ENCODE results near the gene CAMSAP1.
"Not testable (repeated sequence)": the region's sequence is repeated elsewhere in the genome, so short reads cannot be mapped to it uniquely, and the experiment has no call there.

CAMSAP1 gene, protein sequence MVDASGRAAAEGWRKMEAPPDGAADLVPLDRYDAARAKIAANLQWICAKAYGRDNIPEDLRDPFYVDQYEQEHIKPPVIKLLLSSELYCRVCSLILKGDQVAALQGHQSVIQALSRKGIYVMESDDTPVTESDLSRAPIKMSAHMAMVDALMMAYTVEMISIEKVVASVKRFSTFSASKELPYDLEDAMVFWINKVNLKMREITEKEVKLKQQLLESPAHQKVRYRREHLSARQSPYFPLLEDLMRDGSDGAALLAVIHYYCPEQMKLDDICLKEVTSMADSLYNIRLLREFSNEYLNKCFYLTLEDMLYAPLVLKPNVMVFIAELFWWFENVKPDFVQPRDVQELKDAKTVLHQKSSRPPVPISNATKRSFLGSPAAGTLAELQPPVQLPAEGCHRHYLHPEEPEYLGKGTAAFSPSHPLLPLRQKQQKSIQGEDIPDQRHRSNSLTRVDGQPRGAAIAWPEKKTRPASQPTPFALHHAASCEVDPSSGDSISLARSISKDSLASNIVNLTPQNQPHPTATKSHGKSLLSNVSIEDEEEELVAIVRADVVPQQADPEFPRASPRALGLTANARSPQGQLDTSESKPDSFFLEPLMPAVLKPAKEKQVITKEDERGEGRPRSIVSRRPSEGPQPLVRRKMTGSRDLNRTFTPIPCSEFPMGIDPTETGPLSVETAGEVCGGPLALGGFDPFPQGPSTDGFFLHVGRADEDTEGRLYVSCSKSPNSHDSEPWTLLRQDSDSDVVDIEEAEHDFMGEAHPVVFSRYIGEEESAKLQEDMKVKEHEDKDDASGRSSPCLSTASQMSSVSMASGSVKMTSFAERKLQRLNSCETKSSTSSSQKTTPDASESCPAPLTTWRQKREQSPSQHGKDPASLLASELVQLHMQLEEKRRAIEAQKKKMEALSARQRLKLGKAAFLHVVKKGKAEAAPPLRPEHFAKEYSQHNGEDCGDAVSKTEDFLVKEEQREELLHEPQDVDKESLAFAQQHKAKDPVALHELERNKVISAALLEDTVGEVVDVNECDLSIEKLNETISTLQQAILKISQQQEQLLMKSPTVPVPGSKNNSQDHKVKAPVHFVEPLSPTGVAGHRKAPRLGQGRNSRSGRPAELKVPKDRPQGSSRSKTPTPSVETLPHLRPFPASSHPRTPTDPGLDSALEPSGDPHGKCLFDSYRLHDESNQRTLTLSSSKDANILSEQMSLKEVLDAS (N-terminal part only)

DNA sequence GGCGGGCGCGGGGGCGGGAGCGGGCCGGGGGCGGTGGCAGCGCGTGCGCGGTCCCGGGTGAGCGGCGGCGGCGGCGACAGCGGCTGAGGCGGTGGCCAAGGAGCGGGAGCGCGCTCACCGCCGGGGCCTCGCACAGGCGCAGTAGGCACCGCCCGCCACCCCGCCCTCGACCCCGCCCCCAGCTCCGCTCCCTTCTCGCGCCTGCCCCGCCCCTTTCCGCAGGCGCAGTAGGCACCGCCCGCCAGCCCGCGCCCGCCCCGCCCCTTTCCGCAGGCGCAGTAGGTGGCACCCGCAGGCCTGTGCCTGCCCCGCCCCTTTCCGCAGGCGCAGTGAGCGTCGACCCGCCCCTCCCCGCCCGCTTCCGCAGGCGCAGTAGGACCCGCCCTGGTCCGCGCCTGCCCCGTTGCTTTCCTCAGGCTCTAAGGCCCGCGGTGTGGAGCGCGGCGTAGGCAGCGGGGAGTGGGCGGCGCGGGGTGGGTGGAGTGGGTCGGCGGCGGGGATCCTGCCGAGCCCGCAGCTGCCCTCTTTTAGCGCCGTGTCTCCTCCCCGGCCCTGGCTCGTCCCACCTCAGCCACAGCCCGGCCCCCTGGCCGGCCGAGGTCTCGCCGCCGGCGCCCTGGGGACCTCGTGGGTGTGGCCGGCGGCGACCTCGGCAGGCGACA lies at the start of gene CAMSAP1:
CAMSAP1 (minus strand) TSS at position 116 of the 662 bp plus-strand sequence. CDS start 387 bp downstream, outside the sequence.
- peaks cover 18% of the 10 kb centered on the region for H3K36me3 Mint-ChIP-seq
- ATAC-seq (ENCODE audit: low read depth) (peak; percentile 84), DNase-seq (ENCODE audit: low spot score in 2 of 2) (peak; percentile 89 to 92)
- peak within 1 kb of the TSS; percentile 80 for H3K4me3 Mint-ChIP-seq
- peaks cover 39% of the 10 kb centered on the region for H3K4me1 Mint-ChIP-seq
- no peaks in the 10 kb centered on the region for H3K27me3 Mint-ChIP-seq
- H3K9me3 Mint-ChIP-seq, result peaks cover 4% of the 10 kb centered on the region
- no peak within 1 kb of the TSS for H3K27ac Mint-ChIP-seq

DNA sequence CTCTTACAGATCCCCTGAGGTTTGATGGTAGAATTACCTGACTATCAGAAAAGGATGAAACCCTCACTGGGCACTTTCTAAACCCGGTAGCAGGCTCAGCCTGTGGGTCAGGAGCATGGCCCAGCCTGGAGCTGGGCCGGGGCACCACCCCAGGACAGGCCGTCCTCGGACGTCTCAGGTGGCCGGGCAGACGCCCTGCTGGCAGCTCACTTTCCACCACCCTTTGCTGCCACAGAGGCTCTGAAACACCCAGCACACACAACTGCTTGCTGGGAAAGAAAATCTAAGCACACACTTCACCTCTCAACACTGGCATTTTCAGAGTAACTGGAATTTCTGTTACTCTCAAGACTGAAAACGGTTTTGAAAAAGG lies 49.4 kb upstream of the CAMSAP1 start:
- no peak for ATAC-seq (ENCODE audit: low read depth)
- peaks cover 13% of the 10 kb centered on the region for H3K36me3 Mint-ChIP-seq

DNA sequence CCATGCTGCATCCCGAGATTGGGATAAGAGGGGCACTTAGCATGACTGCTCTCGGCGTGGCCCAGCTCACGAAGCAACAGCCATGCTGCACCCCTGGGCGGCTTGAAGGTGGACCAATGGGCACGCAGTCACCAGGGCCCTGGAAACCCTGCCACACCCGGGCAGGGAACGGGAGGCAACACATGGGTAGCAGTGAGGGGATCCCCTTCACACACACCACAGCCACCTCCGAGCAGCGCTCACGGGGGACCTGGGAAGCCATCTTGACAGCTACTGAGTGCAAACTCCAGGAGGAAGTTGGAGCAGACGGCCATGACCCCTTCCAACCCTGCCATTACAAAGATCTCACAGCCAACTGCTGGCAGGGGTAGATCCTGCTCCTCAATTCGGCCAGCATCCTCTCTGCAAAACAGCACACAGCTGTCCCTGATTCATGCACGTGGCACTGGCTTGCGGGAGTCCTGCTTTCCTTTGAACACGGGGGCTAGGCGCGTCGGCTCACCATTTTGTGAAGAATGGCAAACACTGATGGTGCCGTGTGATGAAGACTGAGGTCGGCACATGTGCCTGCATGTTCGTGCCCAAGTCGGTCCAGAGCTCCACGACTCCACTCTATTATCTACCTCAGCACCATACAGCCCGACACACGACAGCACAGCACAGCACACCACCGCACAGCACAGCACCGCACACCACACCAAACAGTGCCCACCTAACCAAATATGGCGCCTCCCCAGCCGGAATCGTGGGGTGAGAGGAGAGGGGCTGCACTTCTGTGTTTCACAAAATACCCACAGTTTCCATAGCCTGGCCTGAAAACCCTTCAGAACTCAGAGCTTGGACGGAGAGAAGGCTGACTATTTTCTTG lies 48.8 kb upstream of the CAMSAP1 start:
- ATAC-seq (ENCODE audit: low read depth) (no peak), DNase-seq (ENCODE audit: low spot score in 2 of 2) (no peak)
- peaks cover 10% of the 10 kb centered on the region for H3K4me1 Mint-ChIP-seq
- no peaks in the 10 kb centered on the region for H3K27me3 Mint-ChIP-seq
- no peak overlapping the region for H3K4me3 Mint-ChIP-seq
- H3K36me3 Mint-ChIP-seq, result peaks cover 13% of the 10 kb centered on the region
- no peaks in the 10 kb centered on the region for H3K9me3 Mint-ChIP-seq
- no peak overlapping the region for H3K27ac Mint-ChIP-seq

More for the DNA sequence above, 49.4 kb upstream of the CAMSAP1 start:
- H3K27ac Mint-ChIP-seq, result no peak overlapping the region
- no peak overlapping the region for H3K4me3 Mint-ChIP-seq
- no peaks in the 10 kb centered on the region for H3K27me3 Mint-ChIP-seq
- no peak for DNase-seq (ENCODE audit: low spot score in 2 of 2)
- peaks cover 13% of the 10 kb centered on the region for H3K4me1 Mint-ChIP-seq
- H3K9me3 Mint-ChIP-seq, result no peaks in the 10 kb centered on the region

DNA sequence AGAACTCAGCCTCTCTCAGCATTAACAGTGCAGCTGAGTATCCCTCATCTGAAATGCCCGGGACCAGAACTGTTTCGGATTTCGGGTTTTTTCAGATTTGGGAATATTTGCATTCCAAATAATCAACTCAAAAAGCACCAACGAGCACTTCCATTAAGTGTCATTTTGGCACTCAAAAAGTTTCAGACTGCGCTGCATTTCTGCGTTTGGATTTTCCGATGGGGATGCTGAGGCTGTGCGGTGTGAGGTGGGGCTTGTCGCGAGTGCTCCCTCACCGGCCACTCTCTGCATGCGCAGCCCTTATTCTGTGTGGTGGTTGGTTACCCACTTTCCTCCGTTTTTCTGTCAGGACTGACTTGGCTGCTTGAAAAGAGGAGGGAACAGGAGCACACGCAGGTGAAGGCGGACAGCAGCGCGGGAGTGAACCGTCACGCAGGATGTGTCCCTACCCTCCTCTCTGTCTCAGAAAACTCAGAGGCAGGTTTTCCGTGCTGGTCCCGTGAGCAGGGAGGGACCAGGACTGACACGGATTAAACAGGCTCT lies 45.4 kb upstream of the CAMSAP1 start:
- ATAC-seq (ENCODE audit: low read depth), result no peak
- DNase-seq (ENCODE audit: low spot score in 2 of 2), result no peak
- H3K27me3 Mint-ChIP-seq, result no peaks in the 10 kb centered on the region

DNA sequence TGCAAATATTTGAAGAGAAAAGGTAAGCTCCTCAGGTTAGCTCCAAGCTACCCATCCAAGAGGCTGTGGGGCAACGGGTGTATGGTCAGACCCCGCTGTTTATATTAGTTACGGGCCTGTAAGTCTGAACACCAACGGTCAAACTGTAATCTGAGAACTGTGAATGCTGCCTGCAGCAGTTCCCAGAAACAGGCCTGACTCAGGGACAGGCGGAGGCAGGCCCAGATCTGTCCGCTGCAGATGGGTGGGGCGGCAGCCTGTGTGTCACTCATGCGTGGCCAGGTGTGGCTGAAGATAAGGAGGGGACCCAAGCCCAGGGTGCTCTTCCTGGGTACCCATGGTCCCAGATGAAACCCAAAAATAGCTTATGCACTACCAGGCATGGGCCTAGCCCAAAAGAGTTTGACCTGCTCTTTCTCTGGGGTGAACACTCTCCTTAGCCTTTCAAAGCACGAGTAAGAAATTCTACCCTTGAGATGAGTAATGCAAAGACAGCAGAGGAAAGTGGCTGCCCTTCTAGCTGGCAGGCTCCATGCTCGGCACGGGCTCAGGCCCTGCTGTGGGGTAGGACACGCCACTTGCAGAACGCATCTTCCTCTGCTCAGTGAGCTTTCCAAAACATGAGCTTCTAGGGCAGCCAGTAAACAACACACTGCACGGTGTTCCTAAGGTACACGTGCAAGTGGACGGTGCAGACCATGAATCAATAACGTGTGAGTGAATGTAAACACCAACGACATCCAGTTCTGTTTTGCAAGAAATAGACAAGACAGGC lies 44.7 kb upstream of the CAMSAP1 start:
- ATAC-seq (ENCODE audit: low read depth), result no peak
- no peak for DNase-seq (ENCODE audit: low spot score in 2 of 2)
- H3K4me1 Mint-ChIP-seq, result peaks cover 3% of the 10 kb centered on the region

More for the DNA sequence above, 45.4 kb upstream of the CAMSAP1 start:
- H3K9me3 Mint-ChIP-seq, result no peaks in the 10 kb centered on the region
- peaks cover 22% of the 10 kb centered on the region for H3K36me3 Mint-ChIP-seq
- H3K4me3 Mint-ChIP-seq, result no peak overlapping the region
- H3K27ac Mint-ChIP-seq, result no peak overlapping the region
- peaks cover 3% of the 10 kb centered on the region for H3K4me1 Mint-ChIP-seq

DNA sequence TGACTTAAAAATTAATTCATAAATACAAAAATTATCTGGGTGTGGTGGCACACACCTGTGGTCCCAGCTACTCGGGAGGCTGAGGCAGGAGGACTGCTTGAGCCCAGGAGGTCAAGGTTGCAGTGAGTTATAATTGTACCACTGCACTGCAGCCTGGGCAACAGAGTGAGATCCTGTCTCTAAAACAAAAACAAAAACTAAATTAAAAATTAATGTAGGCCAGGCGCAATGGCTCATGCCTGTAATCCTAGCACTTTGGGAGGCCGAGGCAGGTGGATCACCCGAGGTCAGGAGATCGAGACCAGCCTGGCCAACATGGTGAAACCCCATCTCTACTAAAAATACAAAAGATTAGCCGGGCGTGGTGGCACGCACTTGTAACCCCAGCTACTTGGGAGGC lies 44.0 kb upstream of the CAMSAP1 start:
- H3K4me1 Mint-ChIP-seq; DNase-seq (ENCODE audit: low spot score in 2 of 2); H3K27ac Mint-ChIP-seq; H3K27me3 Mint-ChIP-seq; H3K4me3 Mint-ChIP-seq; ATAC-seq (ENCODE audit: low read depth); H3K9me3 Mint-ChIP-seq: not testable (repeated sequence)
- peaks cover 20% of the 10 kb centered on the region for H3K36me3 Mint-ChIP-seq

More for the DNA sequence above, 44.7 kb upstream of the CAMSAP1 start:
- Mint-ChIP-seq H3K36me3 (peaks cover 23% of the 10 kb centered on the region), H3K27ac (no peak overlapping the region), H3K9me3 (no peaks in the 10 kb centered on the region), H3K4me3 (no peak overlapping the region), H3K27me3 (no peaks in the 10 kb centered on the region)

DNA sequence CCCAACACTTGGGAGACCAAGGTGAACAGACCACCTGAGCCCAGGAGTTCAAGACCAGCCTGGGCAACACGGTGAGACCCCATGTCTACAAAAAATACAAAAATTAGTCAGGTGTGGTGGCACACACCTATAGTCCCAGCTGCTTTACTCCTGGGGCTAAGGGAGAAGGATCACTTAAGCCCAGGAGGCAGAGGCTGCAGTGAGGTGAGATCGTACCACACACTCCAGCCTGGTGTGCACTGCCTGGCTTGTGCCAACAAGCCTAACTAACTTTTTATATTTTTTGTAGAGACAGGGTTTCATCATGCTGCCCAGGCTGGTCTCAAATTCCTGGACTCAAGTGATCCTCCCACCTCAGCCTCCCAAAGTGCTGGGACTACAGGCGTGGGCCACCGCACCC lies 43.5 kb upstream of the CAMSAP1 start:
- H3K27ac Mint-ChIP-seq; H3K4me3 Mint-ChIP-seq; H3K27me3 Mint-ChIP-seq; H3K4me1 Mint-ChIP-seq; ATAC-seq (ENCODE audit: low read depth); DNase-seq (ENCODE audit: low spot score in 2 of 2); H3K9me3 Mint-ChIP-seq: not testable (repeated sequence)
- H3K36me3 Mint-ChIP-seq, result peaks cover 21% of the 10 kb centered on the region

DNA sequence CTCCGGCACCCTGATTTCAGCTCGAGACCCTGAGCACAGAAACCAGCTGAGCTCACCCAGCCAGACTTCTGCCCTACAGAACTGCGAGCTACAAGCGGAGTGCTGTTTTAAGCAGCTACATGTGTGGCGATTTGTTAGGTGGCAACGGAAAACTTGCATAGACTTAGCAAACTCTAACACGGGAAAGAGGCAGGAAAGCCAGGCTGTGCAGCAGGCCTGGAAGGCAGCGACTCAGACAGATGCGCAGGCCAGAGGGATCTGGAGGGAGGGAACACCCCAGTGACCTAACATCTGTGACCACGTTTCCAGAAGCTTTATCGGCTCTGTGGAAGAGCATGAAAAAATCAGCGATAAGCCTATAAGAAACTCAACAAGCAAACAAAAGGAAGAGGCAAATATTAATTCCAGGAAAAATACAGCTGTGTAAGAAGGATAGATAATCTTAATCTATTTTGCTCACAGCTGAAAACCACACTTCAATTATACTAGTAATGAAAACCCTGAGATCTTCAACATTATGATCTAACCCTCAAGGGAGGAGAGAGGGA lies 42.9 kb upstream of the CAMSAP1 start:
- ATAC-seq (ENCODE audit: low read depth) (no peak), DNase-seq (ENCODE audit: low spot score in 2 of 2) (no peak)
- Mint-ChIP-seq H3K27me3 (no peaks in the 10 kb centered on the region), H3K9me3 (no peaks in the 10 kb centered on the region), H3K27ac (no peak overlapping the region), H3K4me1 (no peaks in the 10 kb centered on the region), H3K4me3 (no peak overlapping the region), H3K36me3 (peaks cover 27% of the 10 kb centered on the region)

DNA sequence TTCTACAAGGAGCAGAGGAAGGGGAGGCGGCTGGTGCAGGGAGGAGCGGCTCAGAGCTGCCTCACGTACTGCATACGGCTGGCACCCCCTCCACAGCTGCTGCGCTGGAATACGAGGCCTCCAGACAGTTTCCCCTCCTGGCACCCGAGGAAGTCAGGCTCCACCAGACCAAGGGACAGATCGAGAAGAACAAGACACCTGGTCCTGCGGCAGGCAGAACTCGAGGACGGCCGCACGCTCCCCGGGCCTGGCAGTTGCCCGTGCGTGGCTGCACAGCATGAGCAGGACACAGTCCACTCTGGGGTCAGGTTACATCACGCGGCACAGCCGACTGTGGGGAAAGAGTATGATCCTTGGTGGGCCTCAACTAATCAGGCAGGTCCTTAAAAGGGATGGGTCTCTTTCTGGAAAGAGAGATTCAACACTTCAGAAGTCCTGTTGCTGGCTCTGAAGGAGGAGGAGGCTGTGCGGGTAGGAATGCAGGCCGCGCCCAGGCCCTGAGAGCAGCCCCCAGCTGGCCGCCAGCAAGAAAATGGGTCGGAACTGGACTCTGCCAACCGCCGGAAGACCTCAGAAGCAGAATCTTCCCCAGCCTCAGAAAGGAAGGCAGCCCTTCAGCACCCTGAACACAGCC lies 42.3 kb upstream of the CAMSAP1 start:
- no peaks in the 10 kb centered on the region for H3K9me3 Mint-ChIP-seq
- no peak overlapping the region for H3K4me3 Mint-ChIP-seq
- no peaks in the 10 kb centered on the region for H3K4me1 Mint-ChIP-seq
- H3K27me3 Mint-ChIP-seq, result no peaks in the 10 kb centered on the region
- DNase-seq (ENCODE audit: low spot score in 2 of 2) (no peak), ATAC-seq (ENCODE audit: low read depth) (no peak)
- no peak overlapping the region for H3K27ac Mint-ChIP-seq
- H3K36me3 Mint-ChIP-seq, result peaks cover 29% of the 10 kb centered on the region

DNA sequence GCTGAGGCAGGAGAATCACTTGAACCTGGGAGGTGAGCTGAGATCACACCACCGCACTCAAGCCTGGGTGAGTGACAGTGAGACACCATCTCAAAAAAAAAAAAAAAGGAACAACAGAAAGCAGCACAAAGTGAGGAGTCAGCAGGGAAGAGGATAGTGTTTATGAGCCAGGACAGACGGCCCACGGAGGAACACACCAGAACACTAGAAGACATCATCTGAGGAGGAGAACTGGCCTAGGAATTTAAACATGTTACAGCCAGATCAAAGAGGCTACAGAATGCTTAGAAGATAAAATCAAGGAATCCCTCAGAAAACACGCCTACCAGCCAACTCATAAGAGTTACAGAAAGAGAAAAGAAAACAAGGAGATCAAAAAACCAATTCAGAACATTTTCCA lies 41.6 kb upstream of the CAMSAP1 start:
- peaks cover 2% of the 10 kb centered on the region for H3K4me1 Mint-ChIP-seq
- H3K27me3 Mint-ChIP-seq, result no peaks in the 10 kb centered on the region
- no peak overlapping the region for H3K27ac Mint-ChIP-seq
- no peak for ATAC-seq (ENCODE audit: low read depth)
- H3K4me3 Mint-ChIP-seq, result no peak overlapping the region
- no peaks in the 10 kb centered on the region for H3K9me3 Mint-ChIP-seq
- H3K36me3 Mint-ChIP-seq, result peaks cover 29% of the 10 kb centered on the region
- DNase-seq (ENCODE audit: low spot score in 2 of 2), result no peak

DNA sequence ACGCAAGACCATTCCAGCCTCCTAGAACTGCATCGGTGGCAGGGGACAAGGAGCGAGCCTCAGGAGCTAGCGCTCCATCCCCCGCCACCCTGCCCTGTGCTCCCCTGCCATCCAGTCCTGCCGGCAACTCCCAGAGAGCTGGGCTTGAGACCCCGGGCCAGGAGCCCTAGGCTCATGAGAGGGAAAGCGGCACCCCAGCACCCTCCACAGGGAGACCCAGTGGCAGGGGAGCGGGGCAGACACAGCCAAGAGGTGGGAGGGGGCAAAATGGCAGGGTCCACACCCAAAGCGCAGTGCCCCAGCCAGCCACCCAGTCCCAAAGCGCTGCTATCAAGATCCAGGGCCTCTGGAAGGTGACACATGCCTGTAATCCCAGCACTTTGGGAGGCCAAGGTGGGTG lies 41.1 kb upstream of the CAMSAP1 start:
- DNase-seq (ENCODE audit: low spot score in 2 of 2) (no peak), ATAC-seq (ENCODE audit: low read depth) (no peak)
- peaks cover 32% of the 10 kb centered on the region for H3K36me3 Mint-ChIP-seq
- no peak overlapping the region for H3K4me3 Mint-ChIP-seq
- no peak overlapping the region for H3K27ac Mint-ChIP-seq
- no peaks in the 10 kb centered on the region for H3K27me3 Mint-ChIP-seq
- peaks cover 2% of the 10 kb centered on the region for H3K4me1 Mint-ChIP-seq
- no peaks in the 10 kb centered on the region for H3K9me3 Mint-ChIP-seq
